OCI-LY1 (cell line): Measurements from ENCODE around the gene KRT1.

Experiments
- H2AFZ ChIP-seq: fragments of 200-600 bp; sonication (generic), shearing (Covaris generic); 2 replicates; pipeline ENCODE4 v1.6.0; 2014; ENCODE audit warnings: antibody characterized with exemption, mild to moderate bottlenecking, low read length
- H3F3A ChIP-seq: fragments of 200-600 bp; sonication (generic), shearing (Covaris generic); 2 replicates; pipeline ENCODE4 v1.6.0; 2014; ENCODE audit warnings: mild to moderate bottlenecking, antibody characterized with exemption, low read length, moderate library complexity; ENCODE audit not compliant: insufficient read depth
- H3K27ac ChIP-seq: fragments of 200-600 bp; sonication (generic); 2 replicates; pipeline ENCODE4 v1.5.1; 2014; ENCODE audit warnings: low read length, mixed run types, mild to moderate bottlenecking, low read depth; ENCODE audit not compliant: poor library complexity, severe bottlenecking
- H3K27me3 ChIP-seq: fragments of 200-600 bp; sonication (generic); 2 replicates; pipeline ENCODE4 v1.6.0; 2014; ENCODE audit warnings: antibody characterized with exemption, mild to moderate bottlenecking, low read length, moderate library complexity; ENCODE audit not compliant: insufficient read depth
- H3K36me3 ChIP-seq: fragments of 200-600 bp; sonication (generic); 2 replicates; pipeline ENCODE4 v1.6.1; 2014; ENCODE audit warnings: mild to moderate bottlenecking, antibody characterized with exemption, low read length, moderate library complexity, mixed read lengths; ENCODE audit not compliant: insufficient read depth
- H3K4me1 ChIP-seq: fragments of 200-600 bp; sonication (generic); 2 replicates; pipeline ENCODE4 v1.5.1; 2014; ENCODE audit warnings: mild to moderate bottlenecking, low read length, moderate library complexity; ENCODE audit not compliant: insufficient read depth, severe bottlenecking
- H3K4me2 ChIP-seq: fragments of 200-600 bp; sonication (generic), shearing (Covaris generic); 2 replicates; pipeline ENCODE4 v1.6.1; 2014; ENCODE audit warnings: low read length
- H3K4me3 ChIP-seq: fragments of 200-600 bp; sonication (generic); 2 replicates; pipeline ENCODE4 v1.5.1; 2014; ENCODE audit warnings: low read length, low read depth, mild to moderate bottlenecking, mixed read lengths; ENCODE audit not compliant: poor library complexity, severe bottlenecking
- H3K79me2 ChIP-seq: fragments of 200-600 bp; shearing (Covaris generic); 2 replicates; pipeline ENCODE4 v1.6.1; 2016; ENCODE audit warnings: mixed run types, low read length, mixed read lengths; ENCODE audit not compliant: insufficient read depth
- H3K9ac ChIP-seq: fragments of 200-600 bp; sonication (generic), shearing (Covaris generic); 2 replicates; pipeline ENCODE4 v1.6.1; 2014; ENCODE audit warnings: mild to moderate bottlenecking, low read length, mixed read lengths
- H3K9me2 ChIP-seq: fragments of 200-600 bp; sonication (generic), shearing (Covaris generic); 2 replicates; pipeline ENCODE4 v1.6.1; 2014; ENCODE audit warnings: low read depth, mild to moderate bottlenecking, low read length, mixed read lengths
- H3K9me3 ChIP-seq: fragments of 200-600 bp; shearing (Covaris generic); 2 replicates; pipeline ENCODE4 v1.6.1; 2014; ENCODE audit warnings: low read length, mixed read lengths
- H4K20me1 ChIP-seq: fragments of 200-600 bp; sonication (generic), shearing (Covaris generic); 2 replicates; pipeline ENCODE4 v1.6.0; 2016; ENCODE audit warnings: mild to moderate bottlenecking, low read length; ENCODE audit not compliant: insufficient read depth
- CTCF ChIP-seq: fragments of 200-600 bp; sonication (generic), shearing (Covaris generic); IDR thresholded peaks from 2 replicates; pipeline ENCODE4 v1.5.1; 2017; ENCODE audit warnings: mild to moderate bottlenecking, antibody characterized with exemption, low read length, moderate library complexity, mixed read lengths
- EZH2 ChIP-seq: fragments of 200-600 bp; sonication (generic), shearing (Covaris generic); IDR thresholded peaks from 2 replicates; pipeline ENCODE4 v1.8.0; 2017; ENCODE audit warnings: borderline replicate concordance, mixed run types, mild to moderate bottlenecking, antibody characterized with exemption, low read length, moderate library complexity, mixed read lengths

KRT1 gene

GRCh38 chr12:52688481-52688880 is 8.3 kb upstream of the KRT1 start:
- H4K20me1 ChIP-seq, result no peaks in the 10 kb centered on the region
- H3K4me3 ChIP-seq, result no peak overlapping the region
- H3F3A ChIP-seq, result no peaks in the 10 kb centered on the region
- no peak overlapping the region for H2AFZ ChIP-seq
- H3K9me2 ChIP-seq, result no peaks in the 10 kb centered on the region
- H3K27me3 ChIP-seq, result 0 out of 2 replicates have a peak, but pooled peaks cover 4% of the 10 kb centered on the region
- H3K4me1 ChIP-seq, result no peaks in the 10 kb centered on the region
- H3K79me2 ChIP-seq, result no peaks in the 10 kb centered on the region
- no peak overlapping the region for H3K27ac ChIP-seq
- TF ChIP-seq CTCF (no peak), EZH2 (no peak)
- H3K4me2 ChIP-seq, result no peak overlapping the region
- no peaks in the 10 kb centered on the region for H3K36me3 ChIP-seq
- H3K9me3 ChIP-seq, result no peaks in the 10 kb centered on the region
- H3K9ac ChIP-seq, result no peak overlapping the region

GRCh38 chr12:52687497-52688385 is 7.5 kb upstream of the KRT1 start:
- H3K27me3 ChIP-seq, result 0 out of 2 replicates have a peak, but pooled peaks cover 4% of the 10 kb centered on the region
- H3K4me2 ChIP-seq, result no peak overlapping the region
- TF ChIP-seq CTCF (no peak), EZH2 (no peak)

GRCh38 chr12:52686756-52687487 is 6.7 kb upstream of the KRT1 start:
- Histone ChIP-seq H3K27ac (no peak overlapping the region), H2AFZ (no peak overlapping the region), H3K79me2 (no peaks in the 10 kb centered on the region), H3K36me3 (no peaks in the 10 kb centered on the region), H3K9ac (no peak overlapping the region), H3F3A (no peaks in the 10 kb centered on the region), H3K4me3 (no peak overlapping the region), H3K27me3 (0 out of 2 replicates have a peak, but pooled peaks cover 4% of the 10 kb centered on the region), H3K4me2 (no peak overlapping the region), H3K4me1 (no peaks in the 10 kb centered on the region), H3K9me2 (no peaks in the 10 kb centered on the region), H4K20me1 (no peaks in the 10 kb centered on the region), H3K9me3 (no peaks in the 10 kb centered on the region)
- no peak for TF ChIP-seq EZH2
- TF ChIP-seq CTCF, result no peak

More at GRCh38 chr12:52687497-52688385, 7.5 kb upstream of the KRT1 start:
- Histone ChIP-seq H2AFZ (no peak overlapping the region), H3K27ac (no peak overlapping the region), H3K9me3 (no peaks in the 10 kb centered on the region), H3K4me3 (no peak overlapping the region), H3K4me1 (no peaks in the 10 kb centered on the region), H3F3A (no peaks in the 10 kb centered on the region), H3K79me2 (no peaks in the 10 kb centered on the region), H3K9ac (no peak overlapping the region), H3K9me2 (no peaks in the 10 kb centered on the region), H4K20me1 (no peaks in the 10 kb centered on the region), H3K36me3 (no peaks in the 10 kb centered on the region)
